WTC11 (cell line): ENCODE measurements around the gene CHST14. TPM values are rescaled to one million over a fixed set of nuclear protein-coding genes. Genes with fewer than 3 reads are reported as not detected.
"Not testable (repeated sequence)": the region's sequence is repeated elsewhere in the genome, so short reads cannot be mapped to it uniquely, and the experiment has no call there.

Experiments used
- ATAC-seq: fragments of 200-7000 bp; cut with Tn5 transposase; 2 replicates; pipeline ENCODE4 v1.10.0; 2021; ENCODE audit warnings: mild to moderate bottlenecking, moderate library complexity
- CTCF ChIA-PET: fragments of 300-600 bp; sonication (Branson Sonifier 250); formaldehyde crosslinking; loops from one replicate; lab custom pipeline; 2021; ENCODE audit warnings: antibody characterized with exemption; lab: Charles Lee
- POLR2A ChIA-PET: fragments of 350-600 bp; sonication (Branson Sonifier 250); formaldehyde crosslinking; loops from one replicate; lab custom pipeline; 2021; ENCODE audit warnings: antibody characterized with exemption; lab: Charles Lee
- DNase-seq: peaks from one replicate; pipeline ENCODE4 v3.0.0; 2021; ENCODE audit warnings: low spot score
- H3K27ac Mint-ChIP-seq: 2 replicates; pipeline ENCODE4 v1.8.0; 2021; ENCODE audit warnings: mixed read lengths
- H3K27me3 Mint-ChIP-seq: 2 replicates; pipeline ENCODE4 v1.8.0; 2021; ENCODE audit warnings: low read depth, mild to moderate bottlenecking, moderate library complexity, mixed read lengths
- H3K36me3 Mint-ChIP-seq: 2 replicates; pipeline ENCODE4 v1.8.0; 2021; ENCODE audit warnings: mixed read lengths
- H3K4me1 Mint-ChIP-seq: 2 replicates; pipeline ENCODE4 v1.8.0; 2022; ENCODE audit warnings: mixed read lengths
- H3K4me3 Mint-ChIP-seq: 2 replicates; pipeline ENCODE4 v1.8.0; 2021; ENCODE audit warnings: mild to moderate bottlenecking, moderate library complexity, mixed read lengths
- H3K9me3 Mint-ChIP-seq: 2 replicates; pipeline ENCODE4 v1.8.0; 2021; ENCODE audit warnings: mixed read lengths
- ATF1 ChIP-seq: sonication (generic); formaldehyde crosslinking; IDR thresholded peaks from 2 replicates; pipeline ENCODE4 v1.8.1; 2023; ENCODE audit warnings: mild to moderate bottlenecking, moderate library complexity, missing genetic modification reagents
- CREM ChIP-seq: sonication (generic); formaldehyde crosslinking; IDR thresholded peaks from 2 replicates; pipeline ENCODE4 v1.8.1; 2022; ENCODE audit warnings: mild to moderate bottlenecking, missing genetic modification reagents, moderate library complexity
- JAZF1 ChIP-seq: fragments of 250-450 bp; sonication (Bioruptor Pico); IDR thresholded peaks from 2 replicates; pipeline ENCODE4 v1.9.0; 2021; ENCODE audit warnings: moderate library complexity, mild to moderate bottlenecking, inconsistent platforms
- KAT7 ChIP-seq: sonication (generic); formaldehyde crosslinking; IDR thresholded peaks from 2 replicates; pipeline ENCODE4 v1.8.1; 2023; ENCODE audit warnings: missing genetic modification reagents, mild to moderate bottlenecking, borderline replicate concordance
- SP1 ChIP-seq: sonication (generic); formaldehyde crosslinking; conservative IDR thresholded peaks from 2 replicates; pipeline ENCODE4 v1.8.1; 2022; ENCODE audit warnings: missing genetic modification reagents
- TEAD1 ChIP-seq: sonication (generic); formaldehyde crosslinking; IDR thresholded peaks from 2 replicates; pipeline ENCODE4 v1.8.0; 2022; ENCODE audit warnings: mild to moderate bottlenecking, missing genetic modification reagents
- total RNA-seq: library from RNA; stranded (reverse); gene quantifications from 3 replicates; pipeline ENCODE4 v1.2.3, GENCODE V29; 2021
- TF ChIP-seq, protein P1 (sequence below): fragments of 250-450 bp; sonication (Bioruptor Pico); IDR thresholded peaks from 2 replicates; pipeline ENCODE4 v1.9.0; 2021; ENCODE audit warnings: mild to moderate bottlenecking
- TF ChIP-seq, protein P2 (sequence below): sonication (generic); formaldehyde crosslinking; IDR thresholded peaks from 2 replicates; pipeline ENCODE4 v1.8.1; 2022; ENCODE audit warnings: missing genetic modification reagents, borderline replicate concordance
- TF ChIP-seq, protein P3 (sequence below): sonication (generic); formaldehyde crosslinking; IDR thresholded peaks from 2 replicates; pipeline ENCODE4 v1.8.0; 2022; ENCODE audit warnings: missing genetic modification reagents
- TF ChIP-seq, protein P4 (sequence below): sonication (generic); formaldehyde crosslinking; IDR thresholded peaks from 2 replicates; pipeline ENCODE4 v1.8.1; 2023; ENCODE audit warnings: mild to moderate bottlenecking, moderate library complexity, missing genetic modification reagents
- TF ChIP-seq, protein P5 (sequence below): fragments of 250-450 bp; sonication (Bioruptor Pico); conservative IDR thresholded peaks from 2 replicates; pipeline ENCODE4 v1.9.0; 2021; ENCODE audit warnings: mild to moderate bottlenecking

CHST14 gene
- total RNA-seq, 1 experiment from 2014 or later, result 21.3 TPM

DNA sequence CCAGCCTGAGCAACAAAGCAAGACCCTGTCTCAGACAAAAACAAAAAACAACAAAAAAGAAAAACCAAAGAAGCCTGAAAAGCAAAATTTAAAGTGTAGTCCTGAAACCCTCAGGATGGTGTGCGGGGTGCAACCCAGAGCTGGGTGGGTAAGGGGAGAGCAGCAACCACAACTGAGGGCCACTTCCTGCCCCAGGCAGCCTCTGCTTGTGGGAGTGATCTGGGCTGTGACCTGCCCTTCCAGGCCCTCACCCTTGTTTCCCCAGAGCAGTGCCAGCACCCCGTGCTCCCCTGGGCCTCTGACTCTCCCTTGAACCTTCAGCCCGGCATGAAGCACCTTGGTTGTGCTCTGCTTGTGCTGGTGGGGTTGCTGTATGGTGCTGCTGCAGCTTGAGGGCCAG is 16.8 kb upstream of the CHST14 start:
- ATAC-seq, result not testable (repeated sequence)
- peaks cover 72% of the 10 kb centered on the region for H3K4me1 Mint-ChIP-seq

DNA sequence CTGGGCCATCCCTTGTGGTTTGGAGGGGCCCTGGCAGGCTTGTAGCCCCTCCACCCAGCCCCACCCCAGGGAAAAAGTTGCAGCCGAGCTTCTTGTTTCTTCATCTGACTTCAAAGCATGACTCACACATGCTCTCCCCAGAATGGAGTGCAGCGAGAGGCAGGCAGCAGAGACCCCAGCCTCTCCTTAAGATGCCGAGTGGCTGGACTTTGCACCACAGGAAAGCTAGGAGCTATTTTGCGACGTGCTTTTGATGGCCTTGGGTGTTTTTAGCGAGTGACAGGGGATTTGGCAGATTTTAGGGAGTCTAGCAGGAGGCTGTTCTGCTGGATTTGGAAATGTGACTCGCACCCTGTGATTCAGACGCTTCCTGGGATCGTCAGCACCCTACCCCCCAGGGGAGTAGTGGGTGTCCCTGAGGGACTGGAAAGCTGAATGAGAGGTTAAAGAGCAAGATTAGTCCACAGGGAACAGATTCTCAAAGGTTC is 15.8 kb upstream of the CHST14 start:
- Mint-ChIP-seq H3K27me3 (no peaks in the 10 kb centered on the region), H3K4me1 (peaks cover 64% of the 10 kb centered on the region), H3K4me3 (no peak overlapping the region), H3K27ac (peak overlapping the region; percentile 83), H3K9me3 (no peaks in the 10 kb centered on the region)
- POLR2A ChIA-PET, result interaction anchor here (5.8 kb wide), 1 partner anchor 14 kb away, joined by 32 read pairs; the partner anchor contains the start of gene BAHD1
- CTCF ChIA-PET, result interaction anchor here (0.8 to 1.2 kb wide), 3 partner anchors 14 to 88 kb away, joined by 3 read pairs; partner anchors contain the start of gene BAHD1
- DNase-seq (no peak), ATAC-seq (no peak)
- TF ChIP-seq, protein P1, sequence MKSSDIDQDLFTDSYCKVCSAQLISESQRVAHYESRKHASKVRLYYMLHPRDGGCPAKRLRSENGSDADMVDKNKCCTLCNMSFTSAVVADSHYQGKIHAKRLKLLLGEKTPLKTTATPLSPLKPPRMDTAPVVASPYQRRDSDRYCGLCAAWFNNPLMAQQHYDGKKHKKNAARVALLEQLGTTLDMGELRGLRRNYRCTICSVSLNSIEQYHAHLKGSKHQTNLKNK (CRISPR knock-in tag), result no peak
- TF ChIP-seq, protein P2, sequence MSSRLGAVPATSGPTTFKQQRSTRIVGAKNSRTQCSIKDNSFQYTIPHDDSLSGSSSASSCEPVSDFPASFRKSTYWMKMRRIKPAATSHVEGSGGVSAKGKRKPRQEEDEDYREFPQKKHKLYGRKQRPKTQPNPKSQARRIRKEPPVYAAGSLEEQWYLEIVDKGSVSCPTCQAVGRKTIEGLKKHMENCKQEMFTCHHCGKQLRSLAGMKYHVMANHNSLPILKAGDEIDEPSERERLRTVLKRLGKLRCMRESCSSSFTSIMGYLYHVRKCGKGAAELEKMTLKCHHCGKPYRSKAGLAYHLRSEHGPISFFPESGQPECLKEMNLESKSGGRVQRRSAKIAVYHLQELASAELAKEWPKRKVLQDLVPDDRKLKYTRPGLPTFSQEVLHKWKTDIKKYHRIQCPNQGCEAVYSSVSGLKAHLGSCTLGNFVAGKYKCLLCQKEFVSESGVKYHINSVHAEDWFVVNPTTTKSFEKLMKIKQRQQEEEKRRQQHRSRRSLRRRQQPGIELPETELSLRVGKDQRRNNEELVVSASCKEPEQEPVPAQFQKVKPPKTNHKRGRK, result no peak
- TF ChIP-seq SP1 (CRISPR knock-in tag) (no peak), KAT7 (CRISPR knock-in tag) (no peak), CREM (CRISPR knock-in tag) (no peak), JAZF1 (CRISPR knock-in tag) (no peak), TEAD1 (CRISPR knock-in tag) (no peak), ATF1 (CRISPR knock-in tag) (no peak)
- TF ChIP-seq, protein P3, sequence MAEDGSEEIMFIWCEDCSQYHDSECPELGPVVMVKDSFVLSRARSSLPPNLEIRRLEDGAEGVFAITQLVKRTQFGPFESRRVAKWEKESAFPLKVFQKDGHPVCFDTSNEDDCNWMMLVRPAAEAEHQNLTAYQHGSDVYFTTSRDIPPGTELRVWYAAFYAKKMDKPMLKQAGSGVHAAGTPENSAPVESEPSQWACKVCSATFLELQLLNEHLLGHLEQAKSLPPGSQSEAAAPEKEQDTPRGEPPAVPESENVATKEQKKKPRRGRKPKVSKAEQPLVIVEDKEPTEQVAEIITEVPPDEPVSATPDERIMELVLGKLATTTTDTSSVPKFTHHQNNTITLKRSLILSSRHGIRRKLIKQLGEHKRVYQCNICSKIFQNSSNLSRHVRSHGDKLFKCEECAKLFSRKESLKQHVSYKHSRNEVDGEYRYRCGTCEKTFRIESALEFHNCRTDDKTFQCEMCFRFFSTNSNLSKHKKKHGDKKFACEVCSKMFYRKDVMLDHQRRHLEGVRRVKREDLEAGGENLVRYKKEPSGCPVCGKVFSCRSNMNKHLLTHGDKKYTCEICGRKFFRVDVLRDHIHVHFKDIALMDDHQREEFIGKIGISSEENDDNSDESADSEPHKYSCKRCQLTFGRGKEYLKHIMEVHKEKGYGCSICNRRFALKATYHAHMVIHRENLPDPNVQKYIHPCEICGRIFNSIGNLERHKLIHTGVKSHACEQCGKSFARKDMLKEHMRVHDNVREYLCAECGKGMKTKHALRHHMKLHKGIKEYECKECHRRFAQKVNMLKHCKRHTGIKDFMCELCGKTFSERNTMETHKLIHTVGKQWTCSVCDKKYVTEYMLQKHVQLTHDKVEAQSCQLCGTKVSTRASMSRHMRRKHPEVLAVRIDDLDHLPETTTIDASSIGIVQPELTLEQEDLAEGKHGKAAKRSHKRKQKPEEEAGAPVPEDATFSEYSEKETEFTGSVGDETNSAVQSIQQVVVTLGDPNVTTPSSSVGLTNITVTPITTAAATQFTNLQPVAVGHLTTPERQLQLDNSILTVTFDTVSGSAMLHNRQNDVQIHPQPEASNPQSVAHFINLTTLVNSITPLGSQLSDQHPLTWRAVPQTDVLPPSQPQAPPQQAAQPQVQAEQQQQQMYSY (CRISPR knock-in tag), result no peak
- TF ChIP-seq, protein P4, sequence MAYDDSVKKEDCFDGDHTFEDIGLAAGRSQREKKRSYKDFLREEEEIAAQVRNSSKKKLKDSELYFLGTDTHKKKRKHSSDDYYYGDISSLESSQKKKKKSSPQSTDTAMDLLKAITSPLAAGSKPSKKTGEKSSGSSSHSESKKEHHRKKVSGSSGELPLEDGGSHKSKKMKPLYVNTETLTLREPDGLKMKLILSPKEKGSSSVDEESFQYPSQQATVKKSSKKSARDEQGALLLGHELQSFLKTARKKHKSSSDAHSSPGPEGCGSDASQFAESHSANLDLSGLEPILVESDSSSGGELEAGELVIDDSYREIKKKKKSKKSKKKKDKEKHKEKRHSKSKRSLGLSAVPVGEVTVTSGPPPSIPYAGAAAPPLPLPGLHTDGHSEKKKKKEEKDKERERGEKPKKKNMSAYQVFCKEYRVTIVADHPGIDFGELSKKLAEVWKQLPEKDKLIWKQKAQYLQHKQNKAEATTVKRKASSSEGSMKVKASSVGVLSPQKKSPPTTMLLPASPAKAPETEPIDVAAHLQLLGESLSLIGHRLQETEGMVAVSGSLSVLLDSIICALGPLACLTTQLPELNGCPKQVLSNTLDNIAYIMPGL (CRISPR knock-in tag), result no peak
- TF ChIP-seq, protein P5, sequence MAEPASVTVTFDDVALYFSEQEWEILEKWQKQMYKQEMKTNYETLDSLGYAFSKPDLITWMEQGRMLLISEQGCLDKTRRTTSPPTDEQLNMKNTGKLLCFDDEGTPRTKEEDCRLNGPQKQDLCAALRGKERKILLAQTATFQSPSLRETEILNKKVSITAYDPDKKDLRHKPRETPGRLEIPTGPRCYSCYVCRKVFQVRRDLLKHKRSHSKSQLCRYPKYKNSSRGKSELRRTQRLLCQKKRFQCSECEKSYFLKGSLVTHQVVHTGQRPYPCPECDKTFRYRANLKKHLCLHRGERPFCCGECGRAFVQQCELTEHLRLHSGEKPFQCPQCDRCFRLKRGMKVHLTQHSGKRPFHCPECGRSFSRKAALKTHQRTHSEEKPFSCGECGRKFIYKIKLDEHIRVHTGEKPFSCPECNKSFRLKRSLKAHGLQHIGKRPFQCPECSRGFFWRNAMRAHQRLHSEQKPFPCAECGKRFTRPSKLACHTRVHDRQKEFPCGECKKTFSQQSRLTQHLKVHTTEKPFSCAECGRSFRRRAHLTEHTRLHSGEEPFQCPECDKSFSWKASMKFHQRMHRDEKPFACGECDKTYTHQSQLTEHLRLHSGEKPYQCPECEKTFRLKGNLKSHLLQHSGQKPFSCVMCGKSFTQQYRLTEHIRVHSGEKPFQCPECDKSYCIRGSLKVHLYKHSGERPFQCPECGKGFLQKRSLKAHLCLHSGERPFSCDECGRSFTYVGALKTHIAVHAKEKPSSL (CRISPR knock-in tag), result no peak
- TF ChIP-seq, all 79 proteins: peak for 0
- H3K36me3 Mint-ChIP-seq, result peaks cover 4% of the 10 kb centered on the region

More for the DNA sequence above, 16.8 kb upstream of the CHST14 start:
- ChIA-PET CTCF (interaction anchor here (1.0 to 1.2 kb wide), 2 partner anchors 13 to 87 kb away, joined by 3 read pairs; partner anchors contain the start of gene BAHD1), POLR2A (interaction anchor here (5.8 kb wide), 1 partner anchor 13 kb away, joined by 32 read pairs; the partner anchor contains the start of gene BAHD1)
- DNase-seq, H3K4me3 Mint-ChIP-seq, H3K9me3 Mint-ChIP-seq, H3K27me3 Mint-ChIP-seq, H3K36me3 Mint-ChIP-seq: not testable (repeated sequence)
- H3K27ac Mint-ChIP-seq, result peak overlapping the region; percentile 88; the same call in 1 of the 2 replicates
